BJ (cell line): Measurements from ENCODE around the gene SYNE3. TPM values are rescaled to one million over a fixed set of nuclear protein-coding genes. Genes with fewer than 3 reads are reported as not detected.

ENCODE experiments used
- CTCF ChIA-PET: fragments of 350-600 bp; formaldehyde crosslinking; extraction: SDS; loops from one replicate; lab custom pipeline; 2021; ENCODE audit warnings: antibody characterized with exemption, inconsistent platforms; lab: Yijun Ruan, JAX
- POLR2A ChIA-PET: fragments of 300-600 bp; sonication (Branson Sonifier 250); formaldehyde crosslinking; extraction: SDS; loops from one replicate; lab custom pipeline; 2021; ENCODE audit warnings: antibody characterized with exemption; lab: Charles Lee
- DNase-seq: peaks from one replicate; pipeline ENCODE4 v3.0.0-alpha.2; 2011; ENCODE audit warnings: low read depth
- H3K27me3 ChIP-seq: 2 replicates; pipeline ENCODE4 v1.6.0; 2011; ENCODE audit warnings: low read length; ENCODE audit not compliant: control insufficient read depth, insufficient read depth
- H3K36me3 ChIP-seq: 2 replicates; pipeline ENCODE4 v1.5.1; 2011; ENCODE audit warnings: low read length; ENCODE audit not compliant: control insufficient read depth, insufficient read depth
- H3K4me3 ChIP-seq: 2 replicates; pipeline ENCODE4 v1.5.1; 2011; ENCODE audit warnings: low read depth, mild to moderate bottlenecking, control low read depth, low read length
- polyA plus RNA-seq: library from polyadenylated mRNA; depleted of rRNA; stranded (reverse); fragments of >200 nt; gene quantifications from 2 replicates; pipeline ENCODE4 v1.2.3, GENCODE V29; 2011
- TF ChIP-seq, protein P1 (sequence below): IDR thresholded peaks from 2 replicates; pipeline ENCODE4 v1.5.1; 2011; ENCODE audit warnings: low read depth, mild to moderate bottlenecking, control low read depth, inconsistent platforms, low read length, moderate library complexity; ENCODE audit not compliant: insufficient read depth

The SYNE3 gene
- polyA plus RNA-seq, 1 experiment, result 3.5 TPM

DNA sequence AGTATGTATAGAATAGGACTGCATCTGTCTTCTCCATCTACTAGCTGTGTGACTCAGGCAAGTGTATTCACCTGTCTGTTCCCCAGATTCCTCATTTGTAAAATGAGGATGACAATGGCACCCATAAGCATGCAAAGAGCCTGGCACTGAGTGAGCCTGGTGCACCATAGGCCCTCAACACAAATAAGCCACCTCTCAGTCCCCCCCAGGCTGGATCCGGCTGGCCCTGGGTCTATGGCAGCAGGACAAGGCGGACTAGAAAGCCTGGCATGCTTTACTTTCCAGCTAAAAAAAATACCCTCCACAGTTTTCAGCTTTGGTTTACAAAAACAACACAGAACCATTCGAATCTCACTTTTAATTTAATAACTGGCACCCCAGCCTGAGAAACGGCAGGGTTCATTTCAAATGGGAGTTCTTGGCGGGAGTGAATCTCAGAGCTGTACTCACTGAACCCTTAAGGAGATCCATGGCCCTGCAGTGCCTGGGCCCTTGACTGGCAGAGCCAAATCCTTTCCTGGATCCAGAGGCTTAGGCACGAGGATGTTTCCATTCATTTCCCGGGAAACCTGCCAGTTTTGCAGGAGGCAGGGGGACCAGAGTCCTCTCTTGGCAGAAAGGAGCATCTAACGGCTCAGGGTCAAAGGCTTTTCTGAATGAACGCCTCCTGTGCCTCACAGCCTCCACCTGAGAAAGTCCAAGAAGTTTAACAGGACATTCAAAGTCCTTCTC lies 17.7 kb downstream of the SYNE3 start:
- no peak for DNase-seq
- H3K36me3 ChIP-seq, result no peaks in the 10 kb centered on the region; the same call in 1 of the 2 replicates
- TF ChIP-seq, protein P1, sequence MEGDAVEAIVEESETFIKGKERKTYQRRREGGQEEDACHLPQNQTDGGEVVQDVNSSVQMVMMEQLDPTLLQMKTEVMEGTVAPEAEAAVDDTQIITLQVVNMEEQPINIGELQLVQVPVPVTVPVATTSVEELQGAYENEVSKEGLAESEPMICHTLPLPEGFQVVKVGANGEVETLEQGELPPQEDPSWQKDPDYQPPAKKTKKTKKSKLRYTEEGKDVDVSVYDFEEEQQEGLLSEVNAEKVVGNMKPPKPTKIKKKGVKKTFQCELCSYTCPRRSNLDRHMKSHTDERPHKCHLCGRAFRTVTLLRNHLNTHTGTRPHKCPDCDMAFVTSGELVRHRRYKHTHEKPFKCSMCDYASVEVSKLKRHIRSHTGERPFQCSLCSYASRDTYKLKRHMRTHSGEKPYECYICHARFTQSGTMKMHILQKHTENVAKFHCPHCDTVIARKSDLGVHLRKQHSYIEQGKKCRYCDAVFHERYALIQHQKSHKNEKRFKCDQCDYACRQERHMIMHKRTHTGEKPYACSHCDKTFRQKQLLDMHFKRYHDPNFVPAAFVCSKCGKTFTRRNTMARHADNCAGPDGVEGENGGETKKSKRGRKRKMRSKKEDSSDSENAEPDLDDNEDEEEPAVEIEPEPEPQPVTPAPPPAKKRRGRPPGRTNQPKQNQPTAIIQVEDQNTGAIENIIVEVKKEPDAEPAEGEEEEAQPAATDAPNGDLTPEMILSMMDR, result no peak
- CTCF ChIA-PET, result interaction anchor here (0.7 to 1.4 kb wide), 2 partner anchors 10 to 56 kb away, joined by 3 read pairs; no protein-coding TSS in a partner anchor
- no peak overlapping the region for H3K4me3 ChIP-seq
- H3K27me3 ChIP-seq, result no peaks in the 10 kb centered on the region
- POLR2A ChIA-PET, result no interaction called here

DNA sequence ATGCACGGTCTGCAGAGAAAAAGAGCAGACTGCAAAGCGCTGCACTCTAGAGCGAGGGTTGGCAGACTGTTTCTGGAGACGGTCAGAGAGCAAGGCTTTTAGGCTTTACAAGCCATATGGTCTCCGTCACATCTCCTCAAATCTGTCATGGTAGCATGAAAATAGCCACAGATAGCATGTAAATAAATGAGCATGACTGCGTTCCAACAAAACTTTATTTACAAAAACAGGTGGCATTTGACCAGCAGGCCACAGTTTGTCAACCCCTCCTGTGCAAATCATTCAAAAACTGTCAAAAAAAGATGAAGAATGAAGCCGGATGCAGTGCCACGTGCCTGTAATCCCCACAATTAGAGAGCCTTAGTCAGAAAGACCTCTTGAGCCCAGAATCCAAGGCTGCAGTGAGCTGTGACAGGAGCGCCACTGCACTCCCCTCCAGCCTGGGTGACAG lies 18.9 kb downstream of the SYNE3 start:
- H3K36me3 ChIP-seq, result no peaks in the 10 kb centered on the region; the same call in 1 of the 2 replicates
- H3K4me3 ChIP-seq, result no peak overlapping the region
- CTCF ChIA-PET, result interaction anchor here (1.7 to 2.0 kb wide), 2 partner anchors 30 to 52 kb away, joined by 4 to 13 read pairs; no protein-coding TSS in a partner anchor
- H3K27me3 ChIP-seq, result no peaks in the 10 kb centered on the region
- TF ChIP-seq, protein P1, result no peak
- POLR2A ChIA-PET, result interaction anchor here (0.6 kb wide), 1 partner anchor 280 kb away, joined by 4 read pairs; no protein-coding TSS in a partner anchor
- no peak for DNase-seq

DNA sequence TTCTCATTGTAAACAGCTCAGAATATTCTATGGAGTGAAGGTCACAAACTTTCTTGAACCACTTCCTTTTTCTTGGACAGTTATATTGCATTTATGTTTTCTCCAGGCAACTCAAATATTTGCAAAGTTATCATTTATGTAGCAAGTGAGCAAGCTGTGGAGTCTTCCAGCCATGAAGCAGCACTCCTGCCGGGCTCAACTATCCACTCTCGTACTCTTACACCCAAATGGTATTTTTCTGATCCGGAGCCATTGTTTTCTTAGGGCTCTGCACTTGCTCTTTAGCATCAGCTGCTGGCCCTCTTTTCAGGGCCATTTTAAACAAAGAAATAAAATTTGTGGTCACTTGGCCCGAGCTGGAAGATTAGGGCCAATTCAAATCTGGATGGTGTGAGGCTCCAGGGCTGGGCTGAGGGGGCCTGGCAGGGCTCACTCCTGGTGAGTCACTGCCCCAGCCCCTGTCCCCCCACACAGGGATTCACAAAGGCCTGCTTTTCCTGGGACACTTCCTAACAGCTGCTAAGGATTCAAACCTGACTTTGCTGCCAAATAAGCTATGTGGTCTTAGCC lies 19.7 kb downstream of the SYNE3 start:
- Histone ChIP-seq H3K36me3 (no peaks in the 10 kb centered on the region; the same call in 1 of the 2 replicates), H3K4me3 (no peak overlapping the region), H3K27me3 (no peaks in the 10 kb centered on the region)
- no peak for DNase-seq
- TF ChIP-seq, protein P1, result no peak
- ChIA-PET POLR2A (no interaction called here), CTCF (interaction anchor here (0.9 to 2.0 kb wide), 5 partner anchors 9 to 64 kb away, joined by 3 to 13 read pairs (median 4); partner anchors contain the start of gene SYNE3)

DNA sequence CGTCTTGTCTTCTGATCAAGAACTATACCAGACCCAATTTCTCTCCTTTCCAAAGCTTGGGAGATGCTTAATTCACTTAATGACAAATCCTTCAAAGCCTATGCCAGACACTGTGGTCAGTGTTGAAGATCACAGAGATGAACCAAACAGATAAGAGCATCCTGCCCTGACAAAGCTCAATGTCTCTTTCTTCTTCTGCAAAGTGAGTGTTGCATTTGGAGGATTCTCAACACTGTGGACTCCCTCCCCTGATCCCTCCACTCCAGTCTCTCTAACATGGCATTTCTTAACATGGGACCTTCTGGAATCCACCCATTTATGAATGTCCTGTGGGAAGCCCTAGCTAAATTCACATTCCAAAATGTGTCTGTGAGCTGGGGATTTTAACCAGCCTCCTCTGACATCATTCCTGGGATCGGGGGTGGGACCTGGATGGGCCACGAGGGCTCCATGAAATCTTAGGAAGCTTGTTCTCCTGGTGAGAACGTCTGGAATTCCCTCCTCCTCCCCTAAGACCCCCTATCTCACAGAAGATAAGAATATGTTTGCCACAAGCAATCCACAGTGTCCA lies 20.3 kb downstream of the SYNE3 start:
- CTCF ChIA-PET, result interaction anchor here (0.9 to 2.0 kb wide), 5 partner anchors 9 to 64 kb away, joined by 3 to 13 read pairs (median 4); partner anchors contain the start of gene SYNE3
- H3K27me3 ChIP-seq, result no peaks in the 10 kb centered on the region
- DNase-seq, result no peak
- POLR2A ChIA-PET, result no interaction called here
- no peaks in the 10 kb centered on the region; the same call in 1 of the 2 replicates for H3K36me3 ChIP-seq
- no peak overlapping the region for H3K4me3 ChIP-seq
- TF ChIP-seq, protein P1, result no peak
